ENCODE data around the gene WNK4.
A peak's percentile ranks its signal among the peaks of the same experiment; 100 is the strongest.

Gene WNK4

GRCh38 chr17:42844761-42845555, 64.5 kb downstream of the WNK4 start:
- no peak for TF ChIP-seq CTCF (conservative IDR thresholded peaks at IDR 0.05; ENCODE audit: low read depth)
- ChIA-PET CTCF (interaction anchor here (0.5 kb wide), 1 partner anchor 316 kb away, joined by 4 read pairs; no protein-coding TSS in a partner anchor), POLR2A (ENCODE audit: low non-redundant PET) (no interaction called here)
- peak overlapping the region; percentile 50; the same call in 1 of the 2 replicates for H3K27ac ChIP-seq
- DNase-seq (ENCODE audit: low spot score), result no peak

DNA sequence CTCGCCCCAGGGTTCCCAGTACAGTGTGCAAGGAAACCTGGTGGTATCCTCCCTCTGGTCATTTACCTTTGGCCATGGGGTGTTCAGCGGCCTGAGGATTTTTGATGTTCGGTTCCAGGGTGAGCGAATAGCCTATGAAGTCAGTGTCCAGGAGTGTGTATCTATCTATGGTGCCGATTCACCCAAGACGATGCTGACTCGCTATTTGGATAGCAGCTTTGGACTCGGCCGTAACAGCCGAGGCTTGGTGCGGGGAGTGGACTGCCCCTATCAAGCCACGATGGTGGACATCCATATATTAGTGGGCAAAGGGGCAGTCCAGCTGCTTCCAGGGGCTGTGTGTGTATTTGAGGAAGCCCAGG, 65.1 kb downstream of the WNK4 start:
- ChIA-PET CTCF (no interaction called here), POLR2A (ENCODE audit: low non-redundant PET) (no interaction called here)
- H3K27ac ChIP-seq, result peak overlapping the region; percentile 50; the same call in 1 of the 2 replicates
- DNase-seq (ENCODE audit: low spot score), result no peak
- no peak for TF ChIP-seq CTCF (conservative IDR thresholded peaks at IDR 0.05; ENCODE audit: low read depth)

DNA sequence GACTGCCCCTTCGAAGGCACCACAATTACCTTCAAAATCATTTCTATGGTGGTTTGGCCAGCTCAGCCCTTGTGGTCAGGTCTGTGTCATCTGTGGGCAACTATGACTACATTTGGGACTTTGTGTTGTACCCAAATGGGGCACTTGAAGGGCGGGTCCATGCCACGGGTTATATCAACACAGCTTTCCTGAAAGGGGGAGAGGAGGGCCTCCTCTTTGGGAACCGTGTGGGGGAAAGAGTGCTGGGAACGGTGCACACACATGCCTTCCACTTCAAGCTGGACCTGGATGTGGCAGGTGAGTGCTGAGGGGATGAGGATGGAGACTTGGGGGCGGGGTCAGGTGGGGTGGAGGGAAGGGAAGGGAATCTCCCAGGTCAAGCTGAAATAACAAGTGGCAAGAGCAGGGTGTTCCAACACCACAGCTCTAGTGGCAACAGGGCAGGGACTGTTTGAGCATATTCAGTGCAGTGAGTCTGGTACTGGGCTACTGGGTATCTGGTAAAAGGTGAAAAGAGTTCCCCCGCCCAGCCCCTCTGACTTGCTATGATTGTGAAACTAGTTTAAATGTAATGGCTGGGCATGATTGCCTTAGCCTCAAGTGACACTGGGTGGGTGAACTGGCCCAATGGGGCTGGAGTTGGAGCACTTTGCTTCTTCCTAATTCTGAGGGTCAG, 65.6 kb downstream of the WNK4 start:
- peak overlapping the region; percentile 50 for H3K27ac ChIP-seq
- DNase-seq (ENCODE audit: low spot score), result no peak
- no peak for TF ChIP-seq CTCF (conservative IDR thresholded peaks at IDR 0.05; ENCODE audit: low read depth)
- POLR2A ChIA-PET (ENCODE audit: low non-redundant PET), result no interaction called here
- CTCF ChIA-PET, result interaction anchor here (0.5 to 0.6 kb wide), 2 partner anchors 147 to 178 kb away, joined by 3 read pairs; no protein-coding TSS in a partner anchor
